HG03280 (cell line): ENCODE results near the gene LIMK2.
A peak's percentile ranks its signal among the peaks of the same experiment; 100 is the strongest.
"Not testable (repeated sequence)": the region's sequence is repeated elsewhere in the genome, so short reads cannot be mapped to it uniquely, and the experiment has no call there.

Experiments used
- ATAC-seq: cut with Tn5 transposase; IDR thresholded peaks from one replicate; pipeline ENCODE4 v1.9.1; 2021; ENCODE audit warnings: mild to moderate bottlenecking, moderate library complexity; ENCODE audit not compliant: unreplicated experiment

The LIMK2 gene

DNA sequence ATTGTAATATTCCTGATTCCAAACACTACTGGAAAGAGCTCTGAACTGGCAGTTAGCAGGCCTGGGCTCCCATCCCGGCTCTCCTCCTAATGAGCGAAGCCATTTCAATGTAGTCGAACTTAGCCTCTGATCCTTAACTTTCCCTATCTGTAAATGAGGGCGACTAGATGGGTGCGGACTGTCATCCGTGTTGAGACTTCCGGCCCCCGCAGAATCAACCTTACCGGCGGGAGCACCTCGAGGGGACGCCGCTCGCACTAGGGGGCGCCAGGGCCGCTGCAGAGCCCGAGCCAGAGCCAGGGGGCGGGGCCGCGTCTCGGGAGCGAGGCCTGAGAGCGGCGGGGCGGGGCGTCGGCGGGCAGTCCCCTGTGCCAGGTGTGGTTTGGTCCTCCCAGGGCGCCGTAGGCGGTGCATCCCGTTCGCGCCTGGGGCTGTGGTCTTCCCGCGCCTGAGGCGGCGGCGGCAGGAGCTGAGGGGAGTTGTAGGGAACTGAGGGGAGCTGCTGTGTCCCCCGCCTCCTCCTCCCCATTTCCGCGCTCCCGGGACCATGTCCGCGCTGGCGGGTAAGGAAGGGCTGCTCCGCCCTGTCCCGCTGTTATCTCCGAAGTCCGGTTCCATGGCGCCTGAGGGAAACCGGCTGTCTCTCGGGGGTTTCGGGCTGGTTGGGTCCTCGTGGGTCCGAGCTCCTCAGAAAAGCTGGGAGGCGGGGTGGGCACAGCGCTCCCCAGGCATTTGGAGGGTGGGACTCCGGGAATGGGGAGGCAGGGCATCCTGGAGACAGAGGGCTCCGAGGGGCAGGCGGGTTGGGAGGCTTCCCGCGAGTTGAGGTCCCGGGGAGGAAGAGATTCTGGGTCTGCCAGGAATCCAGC, at the start of gene LIMK2:
TSS of gene LIMK2 (plus strand) at position 437 of the 869 bp plus-strand sequence. CDS start at position 548, 111 bp downstream.
- ATAC-seq, result peak; percentile 91

DNA sequence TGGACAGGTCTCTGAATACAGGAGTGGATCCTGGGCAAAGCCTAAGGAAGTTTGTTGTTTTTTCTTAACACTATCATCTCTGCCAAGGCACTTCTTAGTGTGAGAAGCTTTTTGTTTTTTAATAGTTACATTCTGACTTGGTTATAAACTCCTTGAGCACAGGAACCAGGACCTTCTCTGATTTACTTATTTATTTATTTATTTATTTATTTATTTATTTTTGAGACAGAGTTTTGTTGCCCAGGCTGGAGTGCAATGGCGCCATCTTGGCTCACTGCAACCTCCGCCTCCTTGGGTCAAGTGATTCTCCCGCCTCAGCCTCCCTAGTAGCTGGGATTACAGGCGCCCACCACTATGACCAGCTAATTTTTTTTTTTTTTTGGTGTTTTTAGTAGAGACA, 41.1 kb upstream of the LIMK2 start:
- no peak for ATAC-seq

DNA sequence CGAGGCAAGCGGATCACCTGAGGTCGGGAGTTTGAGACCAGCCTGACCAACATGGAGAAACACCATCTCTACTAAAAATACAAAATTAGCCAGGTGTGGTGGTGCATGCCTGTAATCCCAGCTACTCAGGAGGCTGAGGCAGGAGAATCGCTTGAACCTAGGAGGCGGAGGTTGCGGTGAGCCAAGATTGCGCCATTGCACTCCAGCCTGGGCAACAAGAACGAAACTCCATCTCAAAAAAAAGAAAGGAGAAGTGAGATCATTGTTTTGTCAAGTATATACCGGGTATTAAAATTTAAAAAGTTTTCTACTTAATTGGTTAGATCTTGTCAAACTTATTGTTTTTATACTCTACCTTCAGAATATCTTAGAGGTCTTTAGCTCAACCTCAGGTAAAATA, 40.4 kb upstream of the LIMK2 start:
- not testable (repeated sequence) for ATAC-seq

DNA sequence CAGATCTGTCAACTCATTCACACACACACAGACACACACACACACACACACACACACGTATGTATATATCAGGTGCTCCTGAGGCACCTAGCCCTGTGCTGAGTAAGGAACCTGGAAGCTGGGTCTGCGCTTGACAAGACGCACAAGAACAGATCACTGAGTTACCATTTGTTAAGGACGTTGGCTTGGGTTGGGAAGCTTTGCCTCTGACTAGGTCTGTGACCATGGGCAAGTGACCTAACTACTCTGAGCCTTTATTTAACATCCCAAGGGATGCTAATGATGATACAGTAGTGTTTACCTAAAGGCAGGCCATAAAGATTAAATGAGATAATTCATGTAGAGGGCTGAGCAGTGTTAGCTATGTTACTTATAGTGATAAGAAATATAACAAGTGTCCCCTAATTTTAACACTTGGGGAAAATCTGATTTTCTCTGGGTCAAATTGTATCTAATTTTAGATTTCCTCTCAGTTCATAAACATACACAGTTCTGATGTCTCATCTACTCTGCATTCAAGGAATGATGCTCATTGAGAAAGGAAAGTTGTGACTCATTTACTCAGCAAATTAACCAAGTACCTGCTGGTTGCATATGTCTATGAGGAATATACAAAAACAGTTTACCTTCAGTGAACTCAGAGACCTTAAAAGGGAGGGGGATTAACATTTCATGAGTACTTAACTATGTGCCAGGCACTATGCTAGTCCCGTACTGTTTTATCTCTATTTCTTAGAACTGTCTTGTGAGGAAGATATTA, 38.5 kb upstream of the LIMK2 start:
- ATAC-seq, result no peak

DNA sequence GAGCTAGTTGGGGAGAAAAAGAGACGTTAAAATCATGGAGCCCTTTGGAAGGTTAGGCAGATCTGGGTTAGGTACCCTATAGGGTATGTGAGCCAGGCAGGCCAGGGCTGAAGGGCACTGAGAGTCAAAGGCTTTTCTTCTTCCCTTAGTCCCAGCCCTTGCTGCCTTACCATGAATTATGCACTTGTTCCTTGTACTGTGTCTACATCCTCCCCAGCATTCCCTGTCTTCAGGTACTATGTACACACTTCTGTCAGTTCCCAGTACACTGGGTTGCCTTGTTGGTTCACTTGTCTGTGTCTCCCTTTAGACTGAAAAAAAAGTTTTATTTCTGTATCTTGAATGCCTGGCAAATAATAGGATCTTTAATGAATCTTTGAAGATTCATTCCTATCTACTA, 35.2 kb upstream of the LIMK2 start:
- ATAC-seq, result no peak

DNA sequence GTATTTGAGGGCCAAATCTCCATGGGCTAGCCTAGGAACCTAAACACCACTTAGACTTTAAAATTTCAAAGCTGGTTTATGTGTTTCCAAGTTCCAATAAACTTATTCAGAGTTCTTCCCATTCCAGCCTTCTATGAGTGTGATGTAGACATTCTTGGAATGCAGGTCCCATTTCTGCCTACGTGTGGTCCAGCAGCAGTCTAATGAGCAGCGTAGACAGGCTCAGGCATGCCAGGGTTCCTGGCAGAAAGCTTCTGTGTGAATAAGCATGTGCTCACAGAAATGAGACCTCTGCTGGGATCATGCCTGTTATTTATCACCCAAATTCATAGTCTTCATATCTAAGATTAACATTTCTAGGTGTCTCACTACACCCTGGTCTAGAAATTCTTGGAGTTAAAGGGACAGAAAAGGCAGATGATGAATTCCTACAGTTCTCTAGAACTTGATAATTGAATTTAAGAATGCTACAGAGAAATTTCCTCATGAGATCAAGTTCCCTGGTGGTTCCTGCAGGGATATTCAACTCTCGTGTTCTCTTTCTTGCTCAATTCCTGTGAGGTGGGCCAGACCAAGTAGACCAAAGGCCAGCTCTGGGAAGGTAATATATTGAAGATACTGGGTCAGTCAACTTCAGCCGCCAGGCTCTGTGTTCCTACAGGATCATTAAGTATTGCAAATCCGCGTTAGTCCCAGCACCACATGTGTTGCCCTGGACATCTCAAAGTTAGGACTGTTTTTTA, 34.5 kb upstream of the LIMK2 start:
- no peak for ATAC-seq

DNA sequence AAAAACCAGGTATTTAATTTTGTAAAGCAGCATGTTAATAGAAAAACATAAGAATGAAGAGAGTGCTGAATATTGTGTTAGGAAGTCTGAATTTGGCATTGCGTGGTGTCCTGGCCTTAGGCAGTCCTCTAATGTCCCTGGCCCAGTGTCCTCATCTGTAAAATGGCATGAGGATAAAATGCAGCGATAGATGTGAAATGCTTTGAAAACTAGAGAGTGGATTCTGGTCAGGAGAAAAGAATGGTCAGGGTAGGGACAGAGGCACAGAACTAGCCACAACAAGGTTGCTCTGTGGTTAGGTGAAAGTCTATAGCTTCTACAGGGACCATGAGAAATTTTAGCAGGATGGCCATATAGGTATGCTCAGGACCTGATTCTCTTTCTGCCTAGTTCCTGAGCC, 33.2 kb upstream of the LIMK2 start:
- ATAC-seq, result no peak

DNA sequence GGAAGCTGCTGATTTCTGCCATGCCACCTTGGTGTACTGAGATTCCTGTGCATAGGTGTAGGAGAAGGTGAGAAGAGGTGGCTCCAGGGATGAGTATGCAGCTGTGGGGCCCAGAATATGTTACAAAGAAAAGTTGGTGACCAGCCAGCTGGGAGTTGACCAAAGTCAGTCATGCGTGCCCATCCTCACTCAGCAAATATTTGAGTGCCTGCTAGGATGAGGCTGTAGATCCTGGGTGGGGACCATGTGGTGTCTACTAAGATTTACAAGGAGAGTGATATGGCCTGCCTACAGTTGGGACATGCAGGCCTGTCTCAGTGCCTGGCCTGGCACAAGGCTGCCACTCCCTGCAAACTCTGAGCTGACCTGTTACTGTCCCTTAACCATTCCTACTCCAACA, 32.8 kb upstream of the LIMK2 start:
- ATAC-seq, result no peak

DNA sequence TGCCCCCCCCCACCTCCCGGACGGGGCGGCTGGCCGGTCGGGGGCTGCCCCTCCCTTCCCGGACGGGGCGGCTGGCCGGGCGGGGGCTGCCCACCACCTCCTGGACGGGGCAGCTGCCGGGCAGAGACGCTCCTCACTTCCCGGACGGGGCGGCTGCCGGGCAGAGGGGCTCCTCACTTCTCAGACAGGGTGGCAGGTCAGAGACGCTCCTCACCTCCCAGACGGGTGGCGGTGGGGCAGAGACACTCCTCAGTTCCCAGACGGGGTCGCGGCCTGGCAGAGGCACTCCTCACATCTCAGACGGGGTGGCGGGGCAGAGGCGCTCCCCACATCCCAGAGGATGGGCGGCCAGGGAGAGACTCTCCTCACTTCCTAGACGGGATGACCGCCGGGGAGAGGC, 28.1 kb upstream of the LIMK2 start:
- no peak for ATAC-seq

DNA sequence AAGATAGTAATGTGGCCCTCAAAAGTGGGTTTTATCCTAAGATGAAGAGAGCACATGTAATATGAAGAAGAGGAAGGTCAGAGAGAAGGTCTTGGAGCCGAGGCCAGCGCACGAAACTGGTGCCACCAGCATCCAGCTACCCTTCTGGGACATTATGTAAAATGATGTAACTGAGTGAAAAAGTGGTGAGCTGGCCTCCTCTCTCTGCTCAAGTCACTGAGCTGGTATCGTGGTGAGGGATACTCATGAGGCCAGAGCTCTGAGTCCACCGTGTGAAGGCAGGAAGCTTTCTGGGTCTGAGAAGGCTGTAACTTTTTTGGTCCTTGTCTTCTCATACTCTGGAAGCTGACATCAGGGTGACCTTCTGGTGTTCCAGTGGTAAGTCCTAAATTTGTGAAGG, 27.0 kb upstream of the LIMK2 start:
- no peak for ATAC-seq

DNA sequence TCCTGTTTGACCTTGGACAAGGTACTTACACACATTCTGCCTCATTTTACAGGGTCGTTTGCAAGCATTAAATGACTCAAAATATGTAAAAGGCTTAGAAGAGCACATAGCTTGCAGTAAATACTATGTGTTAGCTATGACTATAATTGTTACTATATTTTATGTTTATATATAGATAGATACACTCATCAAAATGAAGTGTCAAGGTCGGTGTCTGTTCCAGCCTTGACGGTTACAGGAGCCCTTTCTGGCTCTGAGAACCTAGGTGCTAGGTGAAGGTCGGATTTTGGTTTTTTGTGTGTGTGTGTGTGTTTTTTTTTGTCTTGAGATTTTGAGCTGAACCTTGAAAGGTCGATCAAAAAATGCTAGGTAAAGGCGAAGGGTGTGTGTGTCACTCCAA, 24.5 kb upstream of the LIMK2 start:
- no peak for ATAC-seq

DNA sequence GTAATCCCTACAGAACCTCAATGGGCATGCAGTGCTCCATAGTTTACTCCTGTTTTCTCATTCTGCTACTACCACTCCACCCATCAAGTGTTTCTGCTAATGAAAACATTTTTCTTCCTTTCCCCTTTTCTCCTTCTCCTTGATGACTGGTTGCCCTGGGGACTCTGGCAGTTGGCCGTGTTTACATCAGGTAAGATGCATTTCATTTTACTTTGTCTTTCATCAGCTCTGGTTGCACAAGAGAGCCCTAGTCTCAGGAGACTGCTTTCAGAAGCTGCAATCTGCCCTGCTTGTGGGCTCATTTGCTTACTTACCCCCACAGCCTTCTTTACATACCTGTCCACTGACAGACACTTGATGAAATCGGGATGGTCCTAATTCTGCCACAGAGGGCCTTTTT, 19.6 kb upstream of the LIMK2 start:
- ATAC-seq, result no peak

DNA sequence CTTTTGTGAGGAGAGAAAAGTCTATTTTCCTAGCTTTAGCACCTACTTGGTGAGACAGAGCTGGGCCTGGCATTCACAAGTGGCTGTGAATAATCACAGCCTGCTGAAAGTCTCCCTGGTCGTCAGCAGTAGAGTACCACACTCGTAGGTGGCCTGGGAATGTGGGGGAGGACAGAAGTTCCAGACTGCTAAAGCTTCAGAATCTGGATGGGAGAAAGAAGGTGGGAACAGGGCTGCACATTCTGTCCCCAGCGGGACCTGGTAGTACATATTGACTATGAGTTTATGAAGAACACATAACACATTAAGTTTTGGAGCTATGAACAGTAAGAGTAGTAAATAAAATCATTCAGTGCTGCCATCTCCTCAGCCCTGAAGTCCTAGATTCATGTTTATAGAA, 19.0 kb upstream of the LIMK2 start:
- no peak for ATAC-seq

DNA sequence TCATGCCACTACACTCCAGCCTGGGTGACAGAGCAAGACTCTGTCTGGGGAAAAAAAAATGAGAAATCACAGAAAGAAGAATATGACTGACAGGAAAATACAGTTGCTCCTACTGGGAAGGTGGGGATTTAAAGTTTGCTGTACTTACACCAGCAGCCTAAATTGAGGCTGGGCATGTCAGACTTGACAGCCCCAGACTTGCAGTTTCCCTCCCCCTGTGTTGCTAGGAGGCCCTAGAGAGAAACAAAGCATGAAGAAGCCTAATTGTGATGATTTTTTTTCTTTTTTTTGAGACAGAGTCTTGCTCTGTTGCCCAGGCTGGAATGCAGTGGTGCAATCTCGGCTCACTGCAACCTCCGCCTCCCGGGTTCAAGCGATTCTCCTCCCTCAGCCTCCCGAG, 17.4 kb upstream of the LIMK2 start:
- ATAC-seq, result not testable (repeated sequence)

DNA sequence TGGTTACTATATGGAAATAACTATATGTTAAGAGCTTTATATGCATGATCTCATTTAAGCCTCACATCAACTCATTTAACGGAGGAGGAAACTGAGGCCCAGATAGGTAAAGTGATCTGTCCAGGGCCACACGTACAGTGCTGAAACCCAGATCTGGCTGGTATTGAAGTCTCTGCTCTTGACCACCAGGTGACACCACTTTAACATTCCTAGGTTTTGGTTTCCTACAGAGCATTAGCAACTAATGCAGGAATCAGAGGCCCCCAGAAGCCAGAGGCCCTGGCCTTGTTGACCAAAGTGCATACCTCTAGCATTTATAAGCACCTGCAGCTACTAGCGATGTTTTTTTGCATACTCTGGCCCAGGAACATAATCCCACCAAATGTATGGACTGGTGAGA, 12.9 kb upstream of the LIMK2 start:
- ATAC-seq, result no peak

DNA sequence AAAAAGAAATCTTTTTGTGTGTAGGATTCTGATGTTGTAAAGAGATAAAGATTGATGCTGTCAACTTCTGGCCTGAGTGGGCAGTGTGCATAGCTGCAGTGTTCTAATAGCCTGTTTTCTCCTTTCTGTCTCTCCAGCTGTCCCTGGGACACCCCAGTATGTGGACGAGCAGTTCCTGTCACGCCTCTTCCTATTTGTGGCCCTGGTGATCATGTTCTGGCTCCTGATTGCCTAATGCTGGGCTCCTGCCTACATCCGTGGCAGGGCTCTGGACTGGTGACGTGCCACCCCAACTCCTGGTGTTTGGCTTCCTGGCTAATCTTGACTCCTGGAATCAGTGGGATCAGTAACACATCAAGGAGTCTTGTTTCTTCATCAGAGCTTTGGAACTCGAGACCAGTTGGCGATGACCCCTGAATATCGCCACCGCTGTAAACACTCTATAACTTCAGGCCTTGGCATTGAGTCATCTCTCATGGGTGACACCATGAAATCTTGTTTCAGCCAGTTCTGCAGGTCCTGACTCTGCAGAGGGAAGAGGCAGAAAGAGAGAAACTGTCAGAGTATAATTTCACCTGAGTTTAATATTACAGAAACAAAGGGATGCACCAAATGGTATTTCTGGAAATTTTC, 7.6 kb upstream of the LIMK2 start:
- ATAC-seq, result not testable (repeated sequence)

DNA sequence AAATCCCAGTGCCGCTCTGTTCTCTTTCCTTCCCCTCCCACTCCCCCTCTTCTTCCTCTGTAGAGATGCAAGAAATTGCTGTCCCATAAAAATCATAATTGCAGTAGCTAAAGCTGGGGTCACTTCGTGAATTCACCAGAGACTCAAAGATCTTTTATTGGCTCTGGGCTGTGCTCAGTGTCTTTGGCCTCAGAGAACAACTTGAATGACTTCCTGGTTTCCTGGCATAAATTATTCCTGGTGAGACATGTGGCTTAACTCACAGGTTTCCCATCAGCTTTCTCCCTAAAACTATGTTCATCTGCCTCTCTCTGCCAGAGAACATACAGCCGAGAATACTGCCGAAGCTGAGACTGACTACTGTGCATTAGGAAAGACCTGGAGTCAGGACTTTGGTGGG, 7.0 kb upstream of the LIMK2 start:
- ATAC-seq, result not testable (repeated sequence)

DNA sequence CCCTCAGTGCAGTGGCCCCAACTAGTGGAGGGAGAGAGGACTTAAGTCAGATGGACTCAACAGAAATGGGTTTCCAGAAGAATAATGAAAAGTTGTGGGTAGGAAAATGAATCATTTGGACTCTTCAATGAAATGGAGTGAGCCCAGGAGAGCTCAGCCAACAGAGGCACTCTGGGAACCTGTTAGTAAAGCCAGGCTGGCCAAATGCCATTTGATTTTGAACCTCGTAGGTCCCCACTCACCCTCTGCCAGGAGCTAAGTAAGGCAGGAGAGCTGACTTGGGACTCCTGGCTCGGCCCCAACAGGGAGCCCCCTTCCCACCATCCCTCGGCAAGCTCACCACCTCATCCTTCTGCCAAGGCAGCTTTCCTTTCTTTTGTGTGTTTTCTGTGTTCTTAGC, 5.6 kb upstream of the LIMK2 start:
- ATAC-seq, result not testable (repeated sequence)

DNA sequence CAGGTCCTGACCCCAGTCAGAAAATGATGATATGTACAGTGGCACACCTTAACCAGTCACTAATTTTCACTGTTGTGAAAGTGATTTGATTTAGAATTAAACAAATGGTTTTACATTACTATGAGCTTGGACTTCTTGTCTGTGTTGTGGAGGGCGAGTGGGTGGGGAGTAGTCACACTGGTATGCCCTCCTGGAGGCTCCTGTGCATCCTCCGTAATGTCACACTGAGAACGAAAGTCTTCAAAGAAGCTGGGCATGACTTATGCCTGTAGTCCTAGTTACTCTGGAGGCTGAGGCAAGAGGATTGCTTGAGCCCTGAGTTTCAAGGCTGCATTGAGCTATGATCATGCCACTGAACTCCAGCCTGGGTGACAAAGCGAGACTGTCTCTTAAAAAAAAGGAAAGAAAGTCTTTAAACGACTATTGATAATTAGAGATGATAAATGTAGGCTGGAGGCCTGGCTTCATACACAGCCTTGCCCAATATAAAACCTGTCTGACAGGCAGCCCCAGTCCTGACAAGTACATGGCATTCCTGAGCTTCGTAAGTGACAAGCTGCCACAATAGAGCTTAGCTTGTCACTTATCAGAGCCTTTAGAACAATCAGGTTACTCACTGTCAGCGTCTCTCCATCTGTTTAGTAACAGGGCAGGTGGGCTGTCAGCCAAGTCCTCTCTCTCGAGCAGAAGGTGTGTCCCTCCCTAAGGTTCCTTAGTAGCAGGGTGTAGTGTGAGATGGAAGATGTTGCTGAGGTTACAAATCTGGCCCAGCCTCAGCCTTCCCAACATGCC, 5.0 kb upstream of the LIMK2 start:
- no peak for ATAC-seq
